ENCODE measurements around the gene ZBTB4. TPM values are rescaled to one million over a fixed set of nuclear protein-coding genes. Genes with fewer than 3 reads are reported as not detected.

Gene ZBTB4
- total RNA-seq: 10 to 100 TPM; 19.7 to 26.1 TPM

- H3K9me3 Mint-ChIP-seq: no peaks in the 10 kb centered on the region
- ATAC-seq (peak; percentile 1 to 17), DNase-seq (ENCODE audit: low spot score) (peak; percentile 73)
- peaks cover 56% of the 10 kb centered on the region in 2 donors for H3K4me1 Mint-ChIP-seq (ENCODE audit: low read depth in 2 of 2)
- H3K4me3 Mint-ChIP-seq: peak within 1 kb of the TSS; percentile 93
- H3K27me3 Mint-ChIP-seq: no peaks in the 10 kb centered on the region
- H3K36me3 Mint-ChIP-seq: no peaks in the 10 kb centered on the region
- H3K27ac Mint-ChIP-seq: peak within 1 kb of the TSS; percentile 98
Observed at GRCh38 chr17:7479213-7480088, at the start of gene ZBTB4. Gene ZBTB4, minus strand, starts transcription at chr17:7479631. Its CDS starts 12,830 bp downstream, at chr17:7466801.

GRCh38 chr17:7528842-7529241 lies 49.4 kb upstream of the ZBTB4 start:
- ATAC-seq (no peak), DNase-seq (ENCODE audit: low spot score) (no peak)
- H3K4me1 Mint-ChIP-seq (ENCODE audit: low read depth in 2 of 2): no peaks in the 10 kb centered on the region
- no peak overlapping the region for H3K4me3 Mint-ChIP-seq
- H3K36me3 Mint-ChIP-seq: peaks cover 17% of the 10 kb centered on the region
- peaks cover 4% of the 10 kb centered on the region for H3K9me3 Mint-ChIP-seq
- no peaks in the 10 kb centered on the region for H3K27me3 Mint-ChIP-seq
- H3K27ac Mint-ChIP-seq: no peak overlapping the region

GRCh38 chr17:7523033-7523432 lies 43.6 kb upstream of the ZBTB4 start:
- no peak overlapping the region for H3K27ac Mint-ChIP-seq
- H3K4me1 Mint-ChIP-seq (ENCODE audit: low read depth in 2 of 2): peaks cover 0 to 3% of the 10 kb centered on the region in 2 donors
- peak; percentile 67 for ATAC-seq

GRCh38 chr17:7515911-7516610 lies 36.6 kb upstream of the ZBTB4 start:
- no peaks in the 10 kb centered on the region for H3K27me3 Mint-ChIP-seq
- H3K9me3 Mint-ChIP-seq: no peaks in the 10 kb centered on the region
- ATAC-seq (no peak), DNase-seq (ENCODE audit: low spot score) (no peak)
- H3K36me3 Mint-ChIP-seq: peaks cover 10% of the 10 kb centered on the region
- peak overlapping the region in 1 of 2 donors; percentile 72 for H3K27ac Mint-ChIP-seq
- H3K4me3 Mint-ChIP-seq: no peak overlapping the region
- H3K4me1 Mint-ChIP-seq (ENCODE audit: low read depth in 2 of 2): peaks cover 0 to 2% of the 10 kb centered on the region in 2 donors

More at GRCh38 chr17:7523033-7523432, 43.6 kb upstream of the ZBTB4 start:
- no peak for DNase-seq (ENCODE audit: low spot score)
- Mint-ChIP-seq H3K4me3 (no peak overlapping the region), H3K27me3 (no peaks in the 10 kb centered on the region), H3K9me3 (no peaks in the 10 kb centered on the region), H3K36me3 (peaks cover 4% of the 10 kb centered on the region)

- H3K36me3 Mint-ChIP-seq: peaks cover 18% of the 10 kb centered on the region
- no peak overlapping the region for H3K4me3 Mint-ChIP-seq
- H3K9me3 Mint-ChIP-seq: no peaks in the 10 kb centered on the region
- ATAC-seq (peak in 1 of 2 donors; percentile 4), DNase-seq (ENCODE audit: low spot score) (no peak)
- no peaks in the 10 kb centered on the region for H3K27me3 Mint-ChIP-seq
- no peak overlapping the region for H3K27ac Mint-ChIP-seq
- peaks cover 0 to 4% of the 10 kb centered on the region in 2 donors for H3K4me1 Mint-ChIP-seq (ENCODE audit: low read depth in 2 of 2)
Observed at GRCh38 chr17:7513850-7514419, 34.5 kb upstream of the ZBTB4 start.

GRCh38 chr17:7512824-7513540 lies 33.6 kb upstream of the ZBTB4 start:
- H3K27me3 Mint-ChIP-seq: no peaks in the 10 kb centered on the region
- no peak for DNase-seq (ENCODE audit: low spot score)
- peaks cover 0 to 4% of the 10 kb centered on the region in 2 donors for H3K4me1 Mint-ChIP-seq (ENCODE audit: low read depth in 2 of 2)
- no peaks in the 10 kb centered on the region for H3K9me3 Mint-ChIP-seq
- H3K36me3 Mint-ChIP-seq: peaks cover 26% of the 10 kb centered on the region
- no peak overlapping the region for H3K27ac Mint-ChIP-seq
- ATAC-seq: peak in 1 of 2 donors; percentile 18
- H3K4me3 Mint-ChIP-seq: no peak overlapping the region

GRCh38 chr17:7512105-7512504 lies 32.7 kb upstream of the ZBTB4 start:
- H3K27me3 Mint-ChIP-seq: no peaks in the 10 kb centered on the region
- H3K4me1 Mint-ChIP-seq (ENCODE audit: low read depth in 2 of 2): peaks cover 0 to 4% of the 10 kb centered on the region in 2 donors
- ATAC-seq (peak in 1 of 2 donors; percentile 46), DNase-seq (ENCODE audit: low spot score) (no peak)
- no peak overlapping the region for H3K4me3 Mint-ChIP-seq
- H3K36me3 Mint-ChIP-seq: peaks cover 26% of the 10 kb centered on the region
- no peaks in the 10 kb centered on the region for H3K9me3 Mint-ChIP-seq
- H3K27ac Mint-ChIP-seq: no peak overlapping the region

GRCh38 chr17:7511108-7511507 lies 31.7 kb upstream of the ZBTB4 start:
- no peak for DNase-seq (ENCODE audit: low spot score)
- Mint-ChIP-seq H3K36me3 (peaks cover 26% of the 10 kb centered on the region), H3K4me1 (ENCODE audit: low read depth in 2 of 2) (peaks cover 0 to 6% of the 10 kb centered on the region in 2 donors), H3K27me3 (no peaks in the 10 kb centered on the region), H3K4me3 (no peak overlapping the region), H3K9me3 (no peaks in the 10 kb centered on the region), H3K27ac (peak overlapping the region in 1 of 2 donors; percentile 62)
- ATAC-seq: no peak

GRCh38 chr17:7509937-7510336 lies 30.5 kb upstream of the ZBTB4 start:
- peaks cover 0 to 6% of the 10 kb centered on the region in 2 donors for H3K4me1 Mint-ChIP-seq (ENCODE audit: low read depth in 2 of 2)
- ATAC-seq (no peak), DNase-seq (ENCODE audit: low spot score) (no peak)
- no peaks in the 10 kb centered on the region for H3K27me3 Mint-ChIP-seq
- no peak overlapping the region for H3K27ac Mint-ChIP-seq
- H3K36me3 Mint-ChIP-seq: peaks cover 32% of the 10 kb centered on the region
- no peaks in the 10 kb centered on the region for H3K9me3 Mint-ChIP-seq
- H3K4me3 Mint-ChIP-seq: no peak overlapping the region

GRCh38 chr17:7508846-7509245 lies 29.4 kb upstream of the ZBTB4 start:
- H3K27me3 Mint-ChIP-seq: no peaks in the 10 kb centered on the region
- no peak for DNase-seq (ENCODE audit: low spot score)
- no peak overlapping the region for H3K27ac Mint-ChIP-seq
- H3K9me3 Mint-ChIP-seq: no peaks in the 10 kb centered on the region
- no peak for ATAC-seq
- peaks cover 0 to 6% of the 10 kb centered on the region in 2 donors for H3K4me1 Mint-ChIP-seq (ENCODE audit: low read depth in 2 of 2)
- peaks cover 36% of the 10 kb centered on the region for H3K36me3 Mint-ChIP-seq
- no peak overlapping the region for H3K4me3 Mint-ChIP-seq

GRCh38 chr17:7508145-7508544 lies 28.7 kb upstream of the ZBTB4 start:
- Mint-ChIP-seq H3K27me3 (no peaks in the 10 kb centered on the region), H3K9me3 (no peaks in the 10 kb centered on the region), H3K36me3 (peaks cover 34% of the 10 kb centered on the region), H3K4me1 (ENCODE audit: low read depth in 2 of 2) (peaks cover 0 to 6% of the 10 kb centered on the region in 2 donors), H3K4me3 (no peak overlapping the region), H3K27ac (no peak overlapping the region)
- no peak for ATAC-seq
- no peak for DNase-seq (ENCODE audit: low spot score)

- H3K4me1 Mint-ChIP-seq (ENCODE audit: low read depth in 2 of 2): peaks cover 0 to 8% of the 10 kb centered on the region in 2 donors
- no peak overlapping the region for H3K4me3 Mint-ChIP-seq
- peak overlapping the region in 1 of 2 donors; percentile 18 for H3K27ac Mint-ChIP-seq
- peaks cover 39% of the 10 kb centered on the region for H3K36me3 Mint-ChIP-seq
- H3K9me3 Mint-ChIP-seq: no peaks in the 10 kb centered on the region
- no peak for ATAC-seq
- no peaks in the 10 kb centered on the region for H3K27me3 Mint-ChIP-seq
- no peak for DNase-seq (ENCODE audit: low spot score)
Observed at GRCh38 chr17:7503521-7503920, 24.1 kb upstream of the ZBTB4 start.

GRCh38 chr17:7502987-7503386 lies 23.6 kb upstream of the ZBTB4 start:
- Mint-ChIP-seq H3K27ac (no peak overlapping the region), H3K4me3 (no peak overlapping the region), H3K4me1 (ENCODE audit: low read depth in 2 of 2) (peaks cover 0 to 8% of the 10 kb centered on the region in 2 donors), H3K9me3 (no peaks in the 10 kb centered on the region), H3K27me3 (no peaks in the 10 kb centered on the region), H3K36me3 (peaks cover 35% of the 10 kb centered on the region)
- no peak for DNase-seq (ENCODE audit: low spot score)
- ATAC-seq: no peak

All from natural killer cell treated with Interleukin-12 subunit alpha and Interleukin-12 subunit beta and Interleukin-15 and Interleukin-18, amount 100 ng/mL, for 72 hours (primary cell).